AML-193 (cell line): ENCODE data around the gene TANK.

Experiments
- DNase-seq, 2 experiments: peaks; one replicate each; lab custom pipeline; 2025; lab: John Stamatoyannopoulos, UW

Gene TANK

GRCh38 chr2:161133366-161133765 lies 26.9 kb upstream of the TANK start:
- DNase-seq = no peak

DNA sequence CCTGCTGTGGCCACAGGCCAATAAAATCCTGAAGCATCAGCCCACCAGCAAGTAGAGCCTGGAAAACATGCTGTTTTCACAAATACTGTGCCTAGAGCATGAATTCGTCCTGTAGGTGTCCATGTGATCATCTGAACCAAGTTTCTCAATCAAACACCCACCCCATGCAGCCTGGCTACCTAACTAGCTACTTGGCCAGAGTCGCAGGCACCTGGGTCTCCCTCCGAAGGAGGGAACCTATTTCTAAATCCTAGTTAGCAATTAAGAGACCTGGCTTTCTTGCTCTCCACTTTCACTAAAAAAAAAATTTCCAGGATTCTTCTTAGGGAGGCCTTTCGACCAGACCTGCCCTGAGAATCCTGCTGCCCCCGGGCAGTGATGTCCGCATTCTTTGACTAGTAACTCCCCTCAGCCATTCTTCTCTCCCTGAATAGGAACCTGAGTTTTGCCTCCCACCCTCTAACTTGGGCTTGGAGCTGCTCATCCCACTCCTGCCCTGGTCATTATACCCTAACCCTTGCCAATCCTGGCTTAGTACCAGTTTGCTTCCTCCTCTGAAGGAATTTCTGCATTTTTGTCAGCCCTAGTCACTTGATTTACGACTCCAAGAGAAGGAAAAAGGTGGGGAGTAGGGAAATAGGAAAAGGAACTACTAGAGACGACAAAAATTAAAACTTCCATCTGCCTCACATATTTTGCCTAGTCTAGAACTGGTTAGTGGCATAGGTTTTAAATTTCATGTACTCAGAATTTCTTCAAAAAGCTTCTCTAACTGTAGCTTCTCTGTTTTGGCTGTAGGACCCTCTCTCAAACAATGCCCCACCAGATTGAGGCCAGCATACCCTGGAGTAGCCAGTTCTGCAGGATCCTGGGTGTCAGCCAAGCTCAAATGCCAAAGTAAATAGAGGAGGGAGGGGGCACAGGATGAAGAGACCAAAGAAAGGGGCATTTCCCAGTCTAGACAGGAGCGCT lies 25.4 kb upstream of the TANK start:
- DNase-seq = no peak

DNA sequence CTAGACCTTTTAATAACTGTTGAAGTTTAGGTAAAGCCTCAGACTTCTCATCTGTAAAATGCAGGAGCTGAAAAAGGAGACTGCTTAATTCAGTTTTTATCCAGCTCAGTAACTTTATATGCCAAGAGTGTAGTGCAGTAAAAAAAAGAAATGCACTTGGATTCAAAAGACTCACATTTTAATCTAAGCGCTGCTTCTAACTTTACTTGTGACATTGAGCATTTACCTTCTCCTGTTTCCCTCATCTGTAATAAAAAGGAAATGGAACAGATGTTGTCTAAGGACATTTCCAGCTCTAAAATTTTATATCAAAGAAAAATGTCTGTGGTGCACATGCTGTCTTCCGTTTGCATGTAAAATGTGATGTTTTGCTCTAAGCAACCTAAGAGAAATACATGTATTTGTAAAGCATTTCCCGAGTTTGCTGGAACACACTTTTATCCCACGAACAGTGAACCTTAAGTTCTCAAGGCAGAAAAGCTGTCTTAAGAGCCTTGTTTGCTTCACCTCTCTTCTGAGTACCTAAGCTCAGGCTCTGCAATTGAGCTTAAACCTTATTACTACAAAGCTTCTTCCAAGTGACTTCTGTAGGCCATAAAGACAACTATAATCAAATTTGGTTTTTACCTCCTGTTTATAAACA lies 24.2 kb upstream of the TANK start:
- no peak for DNase-seq

DNA sequence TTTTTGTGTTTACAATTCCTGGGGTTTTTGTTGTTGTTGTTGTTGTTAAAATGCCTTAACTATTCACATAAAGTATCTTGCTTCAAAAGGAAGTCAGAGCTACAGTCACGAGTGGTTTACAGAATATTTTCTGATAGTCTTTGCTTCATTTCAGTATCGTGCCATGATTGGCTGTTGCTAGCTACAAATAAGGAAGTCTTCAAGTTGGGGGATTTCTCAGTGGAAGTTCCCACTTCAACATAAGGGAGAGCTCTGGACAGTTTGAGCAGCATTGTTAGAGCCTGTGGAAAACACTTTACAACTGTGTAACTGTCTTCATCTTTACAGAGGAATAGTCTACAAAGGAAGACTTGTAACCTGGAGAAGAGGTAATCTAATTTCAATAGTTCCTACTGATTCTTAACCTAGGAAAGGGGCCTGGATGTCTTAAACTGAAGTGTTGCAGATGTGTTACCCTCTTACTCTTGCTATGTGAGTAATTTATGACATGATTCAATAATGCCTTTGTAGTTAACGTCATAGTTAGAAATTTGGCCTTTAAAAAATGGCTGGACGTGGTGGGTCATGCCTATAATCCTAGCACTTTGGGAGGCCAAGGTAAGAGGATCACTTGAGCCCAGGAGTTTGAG lies 23.4 kb upstream of the TANK start:
- peak; percentile 85 to 89 for DNase-seq

DNA sequence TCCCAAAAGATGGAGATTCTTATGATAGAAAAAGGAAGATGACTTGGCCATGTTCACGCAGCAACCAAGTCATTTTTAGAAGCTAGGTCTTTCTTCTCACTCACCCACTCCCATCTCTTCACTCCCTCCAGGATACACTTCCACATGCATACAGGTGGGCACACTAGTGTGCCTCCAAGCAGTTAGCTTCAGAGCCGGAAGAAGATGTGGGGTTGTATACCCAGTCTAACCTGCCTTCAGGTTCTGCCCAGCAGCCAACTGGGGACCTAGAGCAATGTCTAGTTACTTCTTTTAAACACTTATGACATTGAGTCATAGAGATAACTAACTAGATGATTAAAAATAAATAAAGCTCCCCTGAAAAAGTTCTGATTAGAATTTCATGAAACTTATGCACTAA lies 21.8 kb upstream of the TANK start:
- no peak for DNase-seq

GRCh38 chr2:161139098-161139987 lies 20.9 kb upstream of the TANK start:
- peak; percentile 7 to 17 for DNase-seq

DNA sequence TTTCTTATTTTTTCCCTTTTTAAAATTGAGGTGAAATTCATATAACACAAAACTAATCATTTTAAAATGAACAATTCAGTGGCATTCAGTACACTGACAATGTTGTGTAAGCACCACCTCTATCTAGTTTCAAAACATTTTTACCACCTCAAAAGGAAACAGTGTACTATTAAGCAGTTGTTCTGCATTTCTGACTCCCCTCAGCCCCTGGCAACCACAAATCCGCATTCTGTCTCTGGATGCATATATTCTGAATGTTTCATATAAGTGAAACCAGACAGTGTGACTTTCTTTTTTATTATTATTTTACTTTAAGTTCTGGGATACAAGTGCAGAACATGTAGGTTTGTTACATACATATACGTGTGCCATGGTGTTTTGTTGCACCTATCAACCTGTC lies 19.2 kb upstream of the TANK start:
- DNase-seq = peak; percentile 65 to 76

DNA sequence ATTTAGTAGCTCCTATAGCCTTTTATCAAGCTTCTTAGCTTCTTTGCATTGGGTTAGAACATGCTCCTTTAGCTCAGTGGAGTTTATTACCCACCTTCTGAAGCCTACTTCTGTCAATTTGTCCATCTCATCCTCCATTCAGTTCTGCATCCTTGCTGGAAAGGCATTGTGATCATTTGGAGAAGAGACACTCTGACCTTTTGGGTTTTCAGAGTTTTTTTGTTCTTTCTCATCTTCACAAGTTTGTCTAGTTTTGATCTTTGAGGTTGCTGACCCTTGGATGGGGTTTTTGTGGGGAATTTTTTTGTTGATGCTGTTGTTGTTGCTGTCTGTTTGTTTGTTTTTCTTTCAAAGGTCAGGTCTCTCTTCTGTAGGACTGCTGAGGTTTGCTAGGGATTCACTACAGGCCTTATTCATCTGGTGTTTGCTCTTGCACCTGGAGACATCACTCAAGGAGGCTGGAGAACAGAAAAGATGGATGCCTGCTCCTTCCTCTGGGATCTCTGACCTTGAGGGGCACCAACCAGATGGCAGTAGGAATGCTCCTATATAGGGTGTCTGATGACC lies 13.9 kb upstream of the TANK start:
- no peak for DNase-seq

DNA sequence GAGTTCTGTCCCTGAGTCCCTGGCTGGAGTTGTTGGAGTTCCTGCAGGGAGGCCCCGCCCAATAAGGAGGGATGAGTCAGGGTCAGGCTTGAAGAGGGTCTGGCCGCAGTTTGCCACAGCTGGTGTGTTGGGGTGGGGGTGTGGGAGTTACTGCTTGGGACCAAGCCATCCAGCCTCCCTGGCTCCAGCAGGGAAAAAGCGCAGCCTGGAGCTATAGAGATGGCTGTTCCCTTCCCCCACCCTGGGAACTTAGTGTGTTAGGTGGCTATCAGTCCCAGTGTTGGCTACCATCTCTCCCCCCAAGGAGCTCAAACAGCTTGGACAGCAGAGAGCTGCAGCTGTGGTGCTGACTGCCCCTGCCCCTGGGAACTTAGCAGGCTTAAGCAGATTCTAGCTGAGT lies 13.2 kb upstream of the TANK start:
- DNase-seq = no peak

GRCh38 chr2:161147856-161148255 lies 12.4 kb upstream of the TANK start:
- no peak for DNase-seq

- no peak for DNase-seq
Observed at GRCh38 chr2:161150704-161151103, 9.5 kb upstream of the TANK start.

DNA sequence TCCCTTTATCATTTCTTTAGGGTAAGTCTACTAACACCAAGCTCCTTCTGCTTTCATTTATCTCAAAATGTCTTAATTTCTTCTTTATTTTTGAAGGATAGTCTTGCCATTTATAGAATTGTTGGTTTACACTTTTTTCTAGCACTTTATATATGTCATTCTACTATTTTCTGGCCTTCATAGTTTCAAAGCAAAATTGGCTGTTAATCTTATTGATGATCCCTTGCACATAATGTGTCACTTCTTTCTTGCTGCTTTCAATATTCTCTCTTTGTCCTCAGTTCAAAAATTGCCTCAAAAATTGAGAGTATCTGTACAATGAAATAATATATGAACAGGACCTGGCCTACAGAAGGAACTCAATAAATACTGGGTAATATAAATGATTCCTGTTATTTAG lies 7.9 kb upstream of the TANK start:
- no peak for DNase-seq

- DNase-seq = no peak
Observed at GRCh38 chr2:161158882-161159281, 1.3 kb upstream of the TANK start.

- no peak for DNase-seq
Observed at GRCh38 chr2:161159456-161160225, 587 bp upstream of the TANK start.

GRCh38 chr2:161161074-161161706 lies 962 bp downstream of the TANK start:
- DNase-seq = no peak

GRCh38 chr2:161163440-161163839 lies 3.2 kb downstream of the TANK start:
- no peak for DNase-seq

DNA sequence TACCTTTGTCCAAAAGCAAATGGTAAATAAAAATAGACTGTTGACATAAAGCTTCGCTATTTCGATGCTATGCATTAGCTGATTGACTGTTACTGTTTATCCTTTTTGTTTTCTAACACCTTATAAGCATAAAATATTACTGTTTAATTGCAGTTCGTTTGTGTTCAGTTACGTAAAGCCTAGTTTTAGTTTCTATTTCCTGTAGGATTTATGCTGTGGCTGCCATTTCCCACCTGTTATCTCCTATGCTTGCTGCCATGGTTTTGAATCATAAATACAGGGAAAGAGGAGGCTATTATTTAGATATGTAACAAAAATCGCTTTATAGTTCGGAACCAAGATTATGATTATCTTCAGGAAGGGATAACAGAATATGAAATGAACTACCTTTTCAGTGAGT lies 3.9 kb downstream of the TANK start:
- DNase-seq = no peak

GRCh38 chr2:161165266-161165665 lies 5.0 kb downstream of the TANK start:
- DNase-seq = no peak

- DNase-seq = peak; percentile 87 to 89
Observed at GRCh38 chr2:161165811-161166210, 5.6 kb downstream of the TANK start.
